ENCODE measurements around the gene CCDC24.

CCDC24 gene

GRCh38 chr1:43970911-43971310 lies 20.5 kb upstream of the CCDC24 start:
- H3K27me3 ChIP-seq (ENCODE audit: low read depth): no peaks in the 10 kb centered on the region
- in situ Hi-C loops (cut with MboI; ENCODE audit: low sequenced_read_pairs): no loop called here
- H3K9me3 ChIP-seq: no peaks in the 10 kb centered on the region
- H3K4me3 ChIP-seq: peak overlapping the region; percentile 70
- H3K36me3 ChIP-seq (replicated peaks): peaks cover 25% of the 10 kb centered on the region
- H3K4me1 ChIP-seq: no peaks in the 10 kb centered on the region
- no peak for DNase-seq (ENCODE audit: low spot score in 2 of 2)

- Histone ChIP-seq H3K27me3 (ENCODE audit: low read depth) (no peaks in the 10 kb centered on the region), H3K4me3 (no peak overlapping the region)
Measured at GRCh38 chr1:43971336-43971980, 19.9 kb upstream of the CCDC24 start.

GRCh38 chr1:43973981-43974442 lies 17.4 kb upstream of the CCDC24 start:
- Histone ChIP-seq H3K27me3 (ENCODE audit: low read depth) (no peaks in the 10 kb centered on the region), H3K9me3 (no peaks in the 10 kb centered on the region), H3K36me3 (replicated peaks) (peaks cover 49% of the 10 kb centered on the region), H3K4me3 (peak overlapping the region; percentile 92), H3K4me1 (peaks cover 25% of the 10 kb centered on the region)
- in situ Hi-C loops (cut with MboI; ENCODE audit: low sequenced_read_pairs): no loop called here
- DNase-seq (ENCODE audit: low spot score in 2 of 2): no peak

More at GRCh38 chr1:43971336-43971980, 19.9 kb upstream of the CCDC24 start:
- H3K9me3 ChIP-seq: no peaks in the 10 kb centered on the region
- H3K36me3 ChIP-seq (replicated peaks): peaks cover 29% of the 10 kb centered on the region
- H3K4me1 ChIP-seq: peaks cover 3% of the 10 kb centered on the region; the same call in 1 of the 2 replicates
- in situ Hi-C loops (cut with MboI; ENCODE audit: low sequenced_read_pairs): no loop called here
- DNase-seq (ENCODE audit: low spot score in 2 of 2): no peak

GRCh38 chr1:43974443-43975248 lies 16.8 kb upstream of the CCDC24 start, which contains the start of gene ATP6V0B:
Gene ATP6V0B, plus strand, starts transcription at chr1:43974960. Its CDS starts 81 bp downstream, at chr1:43975041.
- Histone ChIP-seq H3K27me3 (ENCODE audit: low read depth) (no peaks in the 10 kb centered on the region), H3K9me3 (no peaks in the 10 kb centered on the region), H3K4me3 (peak within 1 kb of the TSS; percentile 92), H3K4me1 (peaks cover 25% of the 10 kb centered on the region), H3K36me3 (replicated peaks) (peaks cover 49% of the 10 kb centered on the region)
- DNase-seq (ENCODE audit: low spot score in 2 of 2): peak; percentile 92 to 98
- in situ Hi-C loops (cut with MboI; ENCODE audit: low sequenced_read_pairs): no loop called here

- H3K4me3 ChIP-seq: peak overlapping the region; percentile 92
- H3K36me3 ChIP-seq (replicated peaks): peaks cover 49% of the 10 kb centered on the region
- in situ Hi-C loops (cut with MboI; ENCODE audit: low sequenced_read_pairs): no loop called here
- peak in 1 of 2 experiments; percentile 38 for DNase-seq (ENCODE audit: low spot score in 2 of 2)
- H3K9me3 ChIP-seq: no peaks in the 10 kb centered on the region
- H3K27me3 ChIP-seq (ENCODE audit: low read depth): no peaks in the 10 kb centered on the region
- H3K4me1 ChIP-seq: peaks cover 31% of the 10 kb centered on the region
Measured at GRCh38 chr1:43975249-43975961, 16.0 kb upstream of the CCDC24 start.

GRCh38 chr1:43976045-43976444 lies 15.4 kb upstream of the CCDC24 start:
- Histone ChIP-seq H3K36me3 (replicated peaks) (peaks cover 46% of the 10 kb centered on the region), H3K27me3 (ENCODE audit: low read depth) (no peaks in the 10 kb centered on the region), H3K9me3 (no peaks in the 10 kb centered on the region), H3K4me3 (peak overlapping the region; percentile 92), H3K4me1 (peaks cover 34% of the 10 kb centered on the region)
- in situ Hi-C loops (cut with MboI; ENCODE audit: low sequenced_read_pairs): no loop called here
- no peak for DNase-seq (ENCODE audit: low spot score in 2 of 2)

GRCh38 chr1:43976890-43977289 lies 14.5 kb upstream of the CCDC24 start:
- Histone ChIP-seq H3K9me3 (no peaks in the 10 kb centered on the region), H3K4me1 (peaks cover 34% of the 10 kb centered on the region), H3K36me3 (replicated peaks) (peaks cover 46% of the 10 kb centered on the region), H3K27me3 (ENCODE audit: low read depth) (no peaks in the 10 kb centered on the region), H3K4me3 (no peak overlapping the region)
- DNase-seq (ENCODE audit: low spot score in 2 of 2): no peak
- in situ Hi-C loops (cut with MboI; ENCODE audit: low sequenced_read_pairs): no loop called here

- Histone ChIP-seq H3K9me3 (no peaks in the 10 kb centered on the region), H3K4me3 (no peak overlapping the region; the same call in 1 of the 2 replicates), H3K27me3 (ENCODE audit: low read depth) (no peaks in the 10 kb centered on the region), H3K36me3 (replicated peaks) (peaks cover 47% of the 10 kb centered on the region), H3K4me1 (peaks cover 34% of the 10 kb centered on the region)
- no peak for DNase-seq (ENCODE audit: low spot score in 2 of 2)
- in situ Hi-C loops (cut with MboI; ENCODE audit: low sequenced_read_pairs): no loop called here
Measured at GRCh38 chr1:43977376-43978263, 13.8 kb upstream of the CCDC24 start.

GRCh38 chr1:43978264-43978550 lies 13.2 kb upstream of the CCDC24 start:
- Histone ChIP-seq H3K9me3 (no peaks in the 10 kb centered on the region), H3K4me1 (peaks cover 34% of the 10 kb centered on the region), H3K36me3 (replicated peaks) (peaks cover 41% of the 10 kb centered on the region), H3K27me3 (ENCODE audit: low read depth) (no peaks in the 10 kb centered on the region), H3K4me3 (peak overlapping the region; percentile 53)
- DNase-seq (ENCODE audit: low spot score in 2 of 2): no peak
- in situ Hi-C loops (cut with MboI; ENCODE audit: low sequenced_read_pairs): no loop called here

GRCh38 chr1:43978551-43979260 lies 12.7 kb upstream of the CCDC24 start, which contains the start of gene B4GALT2:
Gene B4GALT2, plus strand, starts transcription at chr1:43979210. Its CDS starts 1,951 bp downstream, at chr1:43981161.
- peaks cover 34% of the 10 kb centered on the region for H3K4me1 ChIP-seq
- H3K4me3 ChIP-seq: peak within 1 kb of the TSS; percentile 54
- H3K36me3 ChIP-seq (replicated peaks): peaks cover 37% of the 10 kb centered on the region
- peak; percentile 45 to 66 for DNase-seq (ENCODE audit: low spot score in 2 of 2)
- H3K9me3 ChIP-seq: no peaks in the 10 kb centered on the region
- no peaks in the 10 kb centered on the region for H3K27me3 ChIP-seq (ENCODE audit: low read depth)
- in situ Hi-C loops (cut with MboI; ENCODE audit: low sequenced_read_pairs): no loop called here

GRCh38 chr1:43979261-43979527 lies 12.2 kb upstream of the CCDC24 start:
- peaks cover 34% of the 10 kb centered on the region for H3K4me1 ChIP-seq

GRCh38 chr1:43979528-43980254 lies 11.7 kb upstream of the CCDC24 start:
- Histone ChIP-seq H3K36me3 (replicated peaks) (peaks cover 43% of the 10 kb centered on the region), H3K4me3 (peak overlapping the region; percentile 54), H3K9me3 (no peaks in the 10 kb centered on the region), H3K27me3 (ENCODE audit: low read depth) (no peaks in the 10 kb centered on the region), H3K4me1 (peaks cover 34% of the 10 kb centered on the region)
- in situ Hi-C loops (cut with MboI; ENCODE audit: low sequenced_read_pairs): no loop called here
- DNase-seq (ENCODE audit: low spot score in 2 of 2): peak; percentile 22 to 69

More at GRCh38 chr1:43979261-43979527, 12.2 kb upstream of the CCDC24 start:
- DNase-seq (ENCODE audit: low spot score in 2 of 2): no peak
- peak overlapping the region; percentile 54 for H3K4me3 ChIP-seq
- H3K27me3 ChIP-seq (ENCODE audit: low read depth): no peaks in the 10 kb centered on the region
- in situ Hi-C loops (cut with MboI; ENCODE audit: low sequenced_read_pairs): no loop called here
- peaks cover 38% of the 10 kb centered on the region for H3K36me3 ChIP-seq (replicated peaks)
- no peaks in the 10 kb centered on the region for H3K9me3 ChIP-seq

All from HAP-1 (cell line).